Measurements from ENCODE around the gene RAB1B. TPM values are rescaled to one million over a fixed set of nuclear protein-coding genes. Genes with fewer than 3 reads are reported as not detected.

RAB1B gene
- total and polyA plus RNA-seq, 2 donors (not counting 1 experiment from before 2014, with no cell fraction given): 77.1 to 77.8 TPM

GRCh38 chr11:66321606-66322005 lies 53.2 kb downstream of the RAB1B start:
- H3K4me3 ChIP-seq (ENCODE audit: control extremely low read depth in 1 of 5, extremely low read depth in 1 of 5, insufficient read depth in 1 of 5, low read depth in 2 of 5, low read length in 4 of 5): no peak overlapping the region
- Mint-ChIP-seq H3K4me1 (peaks cover 28% of the 10 kb centered on the region), H3K27me3 (no peaks in the 10 kb centered on the region), H3K4me3 (no peak overlapping the region), H3K9me3 (ENCODE audit: insufficient read depth) (no peaks in the 10 kb centered on the region), H3K27ac (no peak overlapping the region)
- H3K9ac ChIP-seq (ENCODE audit: low read length): no peak overlapping the region
- H3K4me1 ChIP-seq (ENCODE audit: control insufficient read depth in 2 of 2, insufficient read depth in 2 of 2, low read length in 2 of 2): peaks cover 27 to 37% of the 10 kb centered on the region in 2 donors
- no peaks in the 10 kb centered on the region for H3K27me3 ChIP-seq (replicated peaks in 1 of 4; ENCODE audit: control extremely low read depth in 1 of 4, control insufficient read depth in 3 of 4, insufficient read depth in 4 of 4, low read length in 3 of 4)
- no peaks in the 10 kb centered on the region for H4K20me1 ChIP-seq (ENCODE audit: control insufficient read depth, insufficient read depth, low read length, poor library complexity, severe bottlenecking)
- TF ChIP-seq EZH2 (IDR thresholded peaks at IDR 0.05; ENCODE audit: borderline replicate concordance, insufficient read depth, low read depth, low read length, poor library complexity, severe bottlenecking) (no peak), CTCF (IDR thresholded peaks at IDR 0.05) (no peak)
- DNase-seq: no peak
- H3K9me3 ChIP-seq (ENCODE audit: control extremely low read depth in 1 of 3, control insufficient read depth in 2 of 3, insufficient read depth in 1 of 3, low read length in 2 of 3): no peaks in the 10 kb centered on the region
- CTCF ChIA-PET: interaction anchor here (1.4 to 1.8 kb wide), 2 partner anchors 9 to 10 kb away, joined by 5 to 22 read pairs; no protein-coding TSS in a partner anchor
- no peaks in the 10 kb centered on the region for H3K36me3 ChIP-seq (replicated peaks in 1 of 2; ENCODE audit: control extremely low read depth in 1 of 2, control insufficient read depth in 1 of 2, extremely low read depth in 1 of 2, insufficient read depth in 2 of 2, low read length in 1 of 2)
- POLR2A ChIA-PET: no interaction called here
- H2AFZ ChIP-seq (ENCODE audit: insufficient read depth, low read depth, low read length, poor library complexity, severe bottlenecking): no peak overlapping the region
- H3K4me2 ChIP-seq (replicated peaks; ENCODE audit: low read depth, low read length, poor library complexity, severe bottlenecking): no peak overlapping the region
- H3K27ac ChIP-seq (ENCODE audit: low read length in 2 of 2): no peak overlapping the region
- no peak for ATAC-seq (ENCODE audit: low read depth)
- intact Hi-C loops (cut with micrococcal nuclease): no loop called here
- no peaks in the 10 kb centered on the region for H3K79me2 ChIP-seq (ENCODE audit: control insufficient read depth, insufficient read depth, low read length)
- 100% methylated on average over 3 of the region's 4 CpGs for WGBS (ENCODE audit: insufficient coverage)

- Histone ChIP-seq H4K20me1 (ENCODE audit: control insufficient read depth, insufficient read depth, low read length, poor library complexity, severe bottlenecking) (no peaks in the 10 kb centered on the region), H3K27me3 (replicated peaks in 1 of 4; ENCODE audit: control extremely low read depth in 1 of 4, control insufficient read depth in 3 of 4, insufficient read depth in 4 of 4, low read length in 3 of 4) (no peaks in the 10 kb centered on the region), H3K4me2 (replicated peaks; ENCODE audit: low read depth, low read length, poor library complexity, severe bottlenecking) (no peak overlapping the region), H3K36me3 (replicated peaks in 1 of 2; ENCODE audit: control extremely low read depth in 1 of 2, control insufficient read depth in 1 of 2, extremely low read depth in 1 of 2, insufficient read depth in 2 of 2, low read length in 1 of 2) (no peaks in the 10 kb centered on the region), H3K9ac (ENCODE audit: low read length) (no peak overlapping the region), H3K9me3 (ENCODE audit: control extremely low read depth in 1 of 3, control insufficient read depth in 2 of 3, insufficient read depth in 1 of 3, low read length in 2 of 3) (no peaks in the 10 kb centered on the region), H3K27ac (ENCODE audit: low read length in 2 of 2) (no peak overlapping the region), H3K79me2 (ENCODE audit: control insufficient read depth, insufficient read depth, low read length) (no peaks in the 10 kb centered on the region), H3K4me3 (ENCODE audit: control extremely low read depth in 1 of 5, extremely low read depth in 1 of 5, insufficient read depth in 1 of 5, low read depth in 2 of 5, low read length in 4 of 5) (no peak overlapping the region), H3K4me1 (ENCODE audit: control insufficient read depth in 2 of 2, insufficient read depth in 2 of 2, low read length in 2 of 2) (peaks cover 21 to 31% of the 10 kb centered on the region in 2 donors), H2AFZ (ENCODE audit: insufficient read depth, low read depth, low read length, poor library complexity, severe bottlenecking) (no peak overlapping the region)
- H3K27me3 Mint-ChIP-seq: no peaks in the 10 kb centered on the region
- peak overlapping the region; percentile 16 for H3K27ac Mint-ChIP-seq
- 95% methylated on average over 11 of the region's 11 CpGs for WGBS (ENCODE audit: insufficient coverage)
- no peak for TF ChIP-seq EZH2 (IDR thresholded peaks at IDR 0.05; ENCODE audit: borderline replicate concordance, insufficient read depth, low read depth, low read length, poor library complexity, severe bottlenecking)
- ChIA-PET POLR2A (no interaction called here), CTCF (interaction anchor here (1.4 to 1.8 kb wide), 2 partner anchors 8 to 11 kb away, joined by 5 to 22 read pairs; no protein-coding TSS in a partner anchor)
- no peaks in the 10 kb centered on the region for H3K9me3 Mint-ChIP-seq (ENCODE audit: insufficient read depth)
- peaks cover 25% of the 10 kb centered on the region for H3K4me1 Mint-ChIP-seq
- DNase-seq: no peak
- H3K4me3 Mint-ChIP-seq: no peak overlapping the region
- ATAC-seq (ENCODE audit: low read depth): no peak
- intact Hi-C loops (cut with micrococcal nuclease): no loop called here
These were observed 54.4 kb downstream of the RAB1B start for GRCh38 chr11:66322732-66323427.

All from B cell (primary cell).